Tongue (tissue), 2 donors: Measurements from ENCODE around the gene MRAP. TPM values are rescaled to one million over a fixed set of nuclear protein-coding genes. Genes with fewer than 3 reads are reported as not detected.

Experiments
- DNase-seq: peaks from one replicate; pipeline ENCODE4 v3.0.0-alpha.2; 2015
- total RNA-seq: library from RNA; depleted of rRNA; stranded (reverse); fragments of >200 nt; gene quantifications from one replicate; pipeline ENCODE4 v1.2.3, GENCODE V29; 2014

Gene MRAP
- total RNA-seq, 1 donor from 2014 or later: not detected

DNA sequence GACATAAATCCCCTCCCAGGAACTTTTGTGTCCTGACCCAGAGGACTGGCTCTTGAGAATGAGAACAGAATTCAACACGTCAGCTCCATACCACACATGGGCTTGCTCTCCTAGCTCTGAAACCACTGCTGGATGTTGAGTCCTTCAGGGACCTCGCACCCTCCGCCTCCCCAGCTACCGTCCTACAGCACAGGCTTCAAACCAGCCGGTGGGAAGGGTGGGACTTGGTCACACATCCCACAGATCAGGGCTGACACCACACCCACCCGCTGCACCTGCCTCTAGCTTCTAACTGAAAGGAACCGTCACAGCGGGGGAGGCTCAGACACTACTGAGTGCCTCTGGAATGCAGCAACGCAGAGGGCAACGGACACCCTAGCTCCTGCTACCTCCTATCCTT lies 24.0 kb downstream of the MRAP start:
- DNase-seq: no peak

DNA sequence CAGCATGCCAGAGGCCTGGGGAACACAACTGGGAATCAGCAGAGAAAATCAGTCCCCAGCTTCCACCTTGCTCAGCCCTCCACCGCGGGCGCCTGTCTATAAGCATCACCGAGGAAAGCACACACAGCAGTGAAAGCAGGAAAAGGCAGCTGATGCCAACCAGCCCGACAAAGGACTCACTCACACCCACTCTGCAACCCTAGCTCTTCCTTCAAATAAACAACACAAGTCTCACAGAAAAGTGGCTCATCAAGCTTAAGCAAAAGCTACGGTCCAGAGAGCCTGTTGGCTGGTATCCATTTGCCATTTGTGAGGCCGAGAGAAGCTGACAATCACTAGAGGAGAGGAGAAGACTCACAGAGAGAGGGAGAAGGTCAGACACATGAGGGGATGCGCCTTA lies 27.1 kb downstream of the MRAP start:
- no peak for DNase-seq

DNA sequence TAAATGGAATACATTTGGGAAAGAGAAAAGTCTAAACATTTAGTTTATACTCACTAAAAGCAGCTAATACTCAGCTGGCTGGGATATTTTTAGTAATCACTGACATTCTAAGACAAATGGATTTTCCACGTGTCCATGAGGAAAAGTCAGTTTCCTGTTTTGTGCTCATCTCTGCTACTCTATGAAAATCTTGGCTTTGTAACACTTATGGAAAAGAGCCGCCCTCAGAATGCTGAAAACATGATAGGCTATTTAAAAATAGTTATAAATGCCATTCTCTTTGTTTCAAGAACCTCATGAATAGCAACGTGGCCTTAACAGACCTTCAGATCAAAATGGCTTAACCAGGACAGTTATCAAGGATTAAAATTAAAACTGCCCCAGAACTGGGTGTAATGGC lies 29.9 kb downstream of the MRAP start:
- DNase-seq: no peak

GRCh38 chr21:32329331-32329730 lies 30.7 kb downstream of the MRAP start:
- DNase-seq: no peak

DNA sequence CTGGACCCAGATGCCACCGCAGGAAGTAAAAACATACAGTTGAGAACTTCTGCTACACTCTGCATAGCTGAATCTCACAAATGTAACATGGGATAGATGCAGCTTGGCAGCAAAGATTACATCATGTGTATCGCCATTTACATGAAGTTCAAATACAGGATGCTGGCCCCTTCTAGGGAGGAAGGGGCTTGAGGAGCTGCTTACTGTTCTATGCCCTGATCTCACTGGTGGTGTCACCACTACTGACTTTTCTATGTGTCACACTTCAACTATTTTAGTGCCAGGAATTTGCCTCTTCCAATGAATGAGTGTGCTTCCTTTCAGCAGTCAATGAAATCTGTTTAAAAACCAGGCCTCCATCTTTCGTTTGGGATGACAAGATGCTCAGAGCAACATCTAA lies 31.1 kb downstream of the MRAP start:
- DNase-seq: no peak

DNA sequence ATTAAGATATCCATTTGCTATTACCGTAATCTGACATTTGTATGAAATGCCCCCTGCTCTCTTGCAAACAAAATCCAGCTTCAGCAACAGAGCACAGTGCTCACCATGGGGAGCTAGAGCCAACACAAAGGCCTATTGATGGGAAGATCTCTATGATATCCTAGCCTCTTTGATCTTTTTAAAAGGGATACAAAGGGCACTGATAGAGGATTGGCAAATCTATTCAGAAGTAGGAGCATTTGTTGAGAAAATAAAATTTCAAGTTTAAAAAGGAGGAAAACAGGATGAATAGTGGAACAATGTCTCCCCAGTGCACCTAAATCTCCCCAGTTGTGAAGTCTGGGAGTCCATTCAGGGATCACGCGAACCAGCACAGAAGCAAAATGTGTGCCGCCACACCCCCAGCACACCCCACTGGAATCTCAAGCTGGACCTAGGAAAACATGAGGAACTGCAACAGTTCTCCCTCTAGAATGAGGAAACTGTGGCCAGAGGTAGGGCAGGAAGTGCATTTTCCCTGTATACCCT lies 32.2 kb downstream of the MRAP start:
- no peak for DNase-seq

GRCh38 chr21:32331444-32332305 lies 33.0 kb downstream of the MRAP start:
- peak; percentile 50 for DNase-seq

DNA sequence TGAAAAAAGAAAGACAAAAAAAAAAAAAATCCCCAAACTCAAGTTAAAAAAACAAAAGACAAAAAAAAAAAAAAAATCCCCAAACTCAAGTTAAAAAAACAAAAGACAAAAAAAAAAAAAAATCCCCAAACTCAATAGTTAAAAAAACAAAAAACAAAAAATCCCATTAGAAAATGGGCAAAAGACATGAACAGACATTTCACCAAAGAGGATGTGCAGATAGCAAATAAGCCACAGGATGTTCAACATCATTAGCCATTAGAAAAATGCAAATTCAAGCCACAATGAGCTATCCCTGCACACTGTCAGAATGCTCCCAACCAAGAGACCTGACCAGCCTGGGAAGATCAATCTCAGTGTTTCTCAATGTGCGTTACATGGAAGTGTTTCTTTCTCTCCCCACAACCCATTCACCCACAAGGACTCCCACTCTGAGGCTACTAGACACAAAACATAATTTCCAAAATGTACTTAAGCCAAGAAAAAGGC lies 33.9 kb downstream of the MRAP start:
- no peak for DNase-seq

GRCh38 chr21:32333953-32334673 lies 35.5 kb downstream of the MRAP start:
- DNase-seq: no peak

- DNase-seq: no peak
Measured at GRCh38 chr21:32334980-32335531, 36.4 kb downstream of the MRAP start.

DNA sequence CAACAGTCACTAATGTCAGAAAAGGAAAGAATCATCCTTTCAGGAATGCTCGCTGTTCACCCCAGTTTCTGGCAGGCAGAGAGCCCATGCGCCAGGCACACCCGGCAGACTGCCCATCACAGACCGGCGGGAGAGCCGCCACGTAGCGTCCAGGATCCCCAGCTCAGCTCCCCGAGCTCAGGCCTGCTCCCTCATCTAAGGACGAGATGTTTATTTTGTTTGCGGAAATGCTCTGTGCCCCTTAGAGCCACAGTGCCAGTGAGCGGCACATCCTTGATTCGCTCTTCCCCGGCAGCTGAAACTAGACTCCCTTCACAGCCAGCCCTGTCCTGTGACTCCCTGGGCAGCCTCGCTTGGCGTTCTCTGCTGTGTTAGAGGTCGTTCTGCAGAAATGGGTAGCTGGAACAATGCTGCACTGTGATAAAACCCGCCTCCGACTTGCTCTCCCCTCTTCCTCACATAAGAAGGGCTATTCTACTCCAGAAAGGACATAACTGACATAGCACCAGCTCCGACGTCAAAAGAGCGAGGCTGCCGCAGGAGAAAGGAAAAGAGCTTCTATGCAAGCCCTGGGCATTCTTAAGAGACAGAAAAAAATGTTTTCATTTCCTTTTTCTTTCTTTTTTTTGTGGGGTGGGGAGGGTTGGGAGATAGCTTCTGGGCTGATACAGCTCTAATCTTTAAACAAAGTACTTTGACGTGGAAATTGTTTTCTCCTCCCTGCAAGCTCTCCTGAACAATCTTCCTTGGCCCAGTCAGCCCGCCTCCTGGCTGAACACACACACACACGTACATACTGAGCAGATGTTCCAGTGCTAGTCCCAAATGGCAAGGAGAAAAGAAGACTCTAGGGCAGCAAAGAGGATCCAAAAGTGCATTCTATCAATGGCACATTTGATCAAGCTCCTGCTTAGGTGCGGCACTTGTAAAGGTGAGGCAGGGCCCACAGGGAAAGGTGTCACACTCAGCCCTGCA lies 37.2 kb downstream of the MRAP start:
- DNase-seq: peak; percentile 34

- DNase-seq: no peak
Measured at GRCh38 chr21:32336711-32337110, 38.1 kb downstream of the MRAP start.

GRCh38 chr21:32337206-32337605 lies 38.6 kb downstream of the MRAP start:
- DNase-seq: no peak

- no peak for DNase-seq
Measured at GRCh38 chr21:32338209-32338921, 39.7 kb downstream of the MRAP start.

DNA sequence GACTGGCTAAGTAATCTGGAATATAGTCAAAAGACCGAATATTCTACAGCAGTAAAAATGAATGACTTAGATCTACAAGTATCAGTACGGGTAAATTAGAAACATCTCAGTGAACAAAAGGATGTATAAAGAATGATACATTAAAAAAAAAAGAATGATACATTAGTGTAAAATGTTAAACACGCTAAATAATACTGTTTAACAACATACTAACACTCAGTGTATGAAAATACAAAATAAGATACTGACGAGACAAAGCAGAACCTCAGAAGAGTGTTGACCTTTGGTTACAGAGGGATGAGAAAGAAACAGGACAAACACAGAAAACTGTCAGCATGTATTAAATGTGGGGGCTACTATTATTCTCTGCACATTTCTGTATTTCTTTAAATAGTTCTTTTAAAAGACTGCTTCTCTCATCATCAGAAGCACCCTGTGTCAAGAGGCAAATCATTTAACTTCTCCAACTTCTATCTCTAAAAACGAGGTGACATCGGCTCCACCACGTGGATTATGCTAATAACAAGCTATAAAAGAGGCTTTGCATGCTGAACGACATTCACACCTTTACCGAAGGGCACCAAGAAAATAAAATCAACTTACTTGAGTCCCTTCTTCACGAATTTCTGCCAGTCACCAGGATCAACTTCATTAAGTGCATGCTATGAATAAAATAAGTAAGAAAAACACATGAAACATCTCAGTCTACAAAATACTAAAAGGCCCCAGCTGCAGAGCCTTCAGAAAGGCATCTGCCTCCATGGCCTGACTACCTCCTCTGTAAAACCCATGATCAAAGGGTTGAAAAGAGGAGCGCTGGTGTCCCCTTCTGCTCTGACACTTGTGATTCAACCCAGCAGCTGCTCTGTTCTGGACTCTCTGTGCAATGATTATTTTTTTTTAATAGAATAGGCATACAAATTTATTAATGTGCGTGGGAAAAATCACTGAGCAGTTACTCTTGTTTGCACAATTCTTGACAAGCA lies 42.5 kb downstream of the MRAP start:
- DNase-seq: no peak

DNA sequence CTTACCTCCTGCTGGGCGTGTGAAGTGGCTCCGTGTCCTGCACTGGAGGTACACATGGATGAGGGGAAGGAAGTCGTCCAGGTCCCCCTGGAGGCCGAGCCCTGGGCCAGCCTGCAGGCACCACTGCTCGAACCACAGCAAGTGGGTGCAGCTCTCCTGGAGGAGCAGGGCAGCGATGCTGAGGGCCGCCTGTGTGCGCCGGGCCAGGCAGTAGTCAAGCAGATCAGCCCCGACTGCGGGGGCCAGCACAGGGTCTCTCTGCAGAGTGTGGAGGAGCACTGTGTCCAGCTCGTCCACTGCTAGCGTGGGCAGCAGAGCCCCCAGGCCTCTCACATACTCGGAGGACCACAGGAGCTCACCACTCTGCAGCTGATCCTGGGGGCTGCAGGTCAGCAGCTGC lies 48.3 kb downstream of the MRAP start:
- no peak for DNase-seq

DNA sequence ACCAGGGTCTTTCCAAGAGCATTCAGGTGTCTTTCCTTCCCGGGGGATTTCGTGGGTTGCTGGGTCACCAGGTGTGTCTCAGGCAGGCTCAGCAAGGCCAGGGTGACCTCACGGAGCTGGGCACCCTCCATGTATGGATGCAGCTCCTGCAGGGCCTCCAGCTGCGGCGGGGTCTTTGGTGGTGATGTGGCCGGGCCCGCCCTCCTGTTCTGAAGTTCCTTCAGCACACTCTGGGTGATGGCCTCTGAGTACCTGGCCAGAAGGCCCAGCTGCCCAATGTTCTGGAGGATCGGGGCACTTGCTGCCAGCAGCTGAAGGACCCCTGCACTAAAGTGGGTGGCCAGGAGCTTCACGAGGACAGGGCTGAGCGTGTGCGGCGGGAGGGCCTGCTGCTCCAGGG lies 48.7 kb downstream of the MRAP start:
- no peak for DNase-seq

GRCh38 chr21:32347977-32348376 lies 49.3 kb downstream of the MRAP start:
- DNase-seq: peak; percentile 57

DNA sequence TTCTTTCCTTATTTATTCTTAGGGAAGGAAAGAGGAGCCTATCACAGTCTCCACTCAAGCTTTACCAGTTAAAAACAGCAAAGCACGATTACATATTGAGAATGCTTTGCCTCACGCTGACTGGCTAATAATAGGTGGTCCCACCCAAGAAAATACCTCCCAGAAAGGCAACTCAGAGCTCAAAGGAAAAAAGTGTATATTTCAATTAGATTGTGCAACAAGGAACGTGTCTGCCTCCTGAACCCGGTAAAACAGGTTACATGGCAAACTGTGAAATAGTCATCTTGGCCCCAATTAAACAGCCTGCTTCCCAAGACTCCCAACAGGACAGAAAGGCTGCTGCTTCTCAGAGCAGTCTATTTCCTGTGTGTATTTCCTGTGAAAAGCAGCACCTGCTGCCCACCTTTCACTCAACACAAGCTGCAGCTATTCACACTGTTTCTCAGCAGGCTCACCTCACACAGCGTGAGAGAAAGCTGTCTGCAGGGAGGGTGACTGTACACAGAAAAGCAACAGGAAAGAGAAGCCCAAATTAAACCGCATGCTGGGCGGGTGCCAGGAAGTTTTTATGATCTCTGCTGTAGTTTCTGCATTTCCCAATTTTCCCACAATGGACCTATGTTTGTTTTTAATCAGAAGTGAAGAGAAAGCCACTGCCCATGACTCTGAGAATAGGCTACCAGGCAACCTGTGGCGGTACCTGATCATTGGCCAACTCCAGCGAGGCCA lies 50.1 kb downstream of the MRAP start:
- peak; percentile 37 for DNase-seq
